Pancreas (tissue), 10 donors: ENCODE results near the gene GORAB. TPM values are rescaled to one million over a fixed set of nuclear protein-coding genes. Genes with fewer than 3 reads are reported as not detected.

Experiments
- ATAC-seq, 4 donors: fragments of 200-7000 bp; cut with Tn5 transposase; one replicate each; pipeline versions ENCODE4 v1.8.0 to v1.9.1; 2020; ENCODE audit warnings: mild to moderate bottlenecking in 4 of 4, moderate library complexity in 4 of 4
- DNase-seq, 6 donors: peaks; one replicate each; pipeline ENCODE4 v3.0.0-alpha.2; 2020
- FAIRE-seq: peaks from 2 replicates; lab custom pipeline; 2012; peaks lifted over from hg19 to GRCh38; lab: Jason Lieb, UNC
- H3K27ac ChIP-seq, 4 donors: fragments of 200-600 bp; sonication (generic); 1 replicate in 3 of 4; 2 replicates in 1 of 4; pipeline versions ENCODE4 v1.5.0 to v1.8.0; 2020
- H3K27me3 ChIP-seq, 4 donors: fragments of 200-600 bp; one replicate each; pipeline ENCODE4 v1.8.0; 2021
- H3K36me3 ChIP-seq, 3 donors: fragments of 200-600 bp; sonication (generic) in 1 of 3; one replicate each; pipeline versions ENCODE4 v1.5.0 to v1.8.0; 2020 to 2021
- H3K4me1 ChIP-seq, 3 donors: fragments of 200-600 bp; one replicate each; pipeline ENCODE4 v1.8.0; 2021
- H3K4me3 ChIP-seq, 4 donors: fragments of 200-600 bp; sonication (generic) in 2 of 4; one replicate each; pipeline versions ENCODE4 v1.5.0 to v1.8.0; 2020 to 2021
- H3K9me3 ChIP-seq, 4 donors: fragments of 200-600 bp; one replicate each; pipeline ENCODE4 v1.8.0; 2021
- WGBS, 2 donors: extraction: QIAGEN DNeasy Blood & Tissue Kit; methylation state at CpG; one replicate each; pipeline ENCODE4 v1.1.7; 2013; 5-methylcytosine and 5-hydroxymethylcytosine counted together
- intact Hi-C, 3 donors: fragments of 100-400 bp; cut with DNase I; formaldehyde crosslinking; loops; one replicate each; pipeline versions ENCODE4 v1.11.1 to v1.14.2; 2022
- polyA plus RNA-seq, 2 donors: library from polyadenylated mRNA; stranded (reverse); fragments of 200-250 nt; gene quantifications; one replicate each; pipeline ENCODE4 v1.2.3, GENCODE V29; 2013
- total RNA-seq, 6 donors: library from RNA; stranded (reverse); fragmentation: NEBNext Ultra II Directional in 4 of 6; extraction: Animal tissue kit (Norgen Biotek cat#: 25700) in 4 of 6; gene quantifications; one replicate each; pipeline versions ENCODE4 v1.2.1 to v1.2.4, GENCODE V29; 2021 to 2023
- TF ChIP-seq, protein P1 (sequence below), 4 donors: fragments of 200-600 bp; sonication (generic) in 3 of 4; IDR thresholded peaks; one replicate each; pipeline versions ENCODE4 v1.5.0 to v1.8.0; 2021; ENCODE audit warnings: antibody characterized with exemption in 4 of 4
- donor health status: healthy with polysubstance abuse.
- donor health status: DM: no; HTN: no; CAD: no; lungs with moderate emphysema.
- donor health status: DM: no; HTN: no; CAD: no.
- donor health status: control.
- donor health status: control.
- donor health status: Bipolar disorder and iron deficiency.
- donor health status: DM: yes; HTN: yes; CAD: no.
- donor health status: DM: no; HTN: no; CAD: no.
- donor health status: DM: no; HTN: no; CAD: no.
- donor health status: DM: yes; HTN: yes; CAD: no.

GORAB gene
- total and polyA plus RNA-seq, 8 donors = 4.5 to 17.3 (median 6.9) TPM

DNA sequence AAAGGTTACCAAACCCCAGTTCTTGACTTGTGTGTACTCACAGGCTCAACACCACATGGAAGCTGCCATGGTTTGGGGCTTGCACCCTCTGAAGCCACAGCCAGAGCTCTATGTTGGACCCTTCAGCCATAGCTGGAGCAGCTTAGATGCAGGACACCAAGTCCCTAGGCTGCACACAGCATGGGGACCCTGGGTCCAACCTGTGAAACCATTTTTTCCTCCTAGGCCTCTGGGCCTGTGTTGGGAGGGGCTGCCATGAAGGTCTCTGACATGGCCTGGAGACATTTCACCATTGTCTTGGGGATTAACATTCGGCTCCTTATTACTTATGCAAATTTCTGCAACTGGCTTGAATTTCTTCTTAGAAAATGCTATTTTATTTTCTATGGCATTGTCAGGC is 69.9 kb downstream of the GORAB start:
- Histone ChIP-seq H3K27me3 (no peaks in the 10 kb centered on the region), H3K36me3 (no peaks in the 10 kb centered on the region), H3K4me3 (no peak overlapping the region), H3K9me3 (no peaks in the 10 kb centered on the region), H3K27ac (no peak overlapping the region), H3K4me1 (no peaks in the 10 kb centered on the region)
- DNase-seq (no peak), ATAC-seq (no peak), FAIRE-seq (no peak)
- TF ChIP-seq, protein P1, sequence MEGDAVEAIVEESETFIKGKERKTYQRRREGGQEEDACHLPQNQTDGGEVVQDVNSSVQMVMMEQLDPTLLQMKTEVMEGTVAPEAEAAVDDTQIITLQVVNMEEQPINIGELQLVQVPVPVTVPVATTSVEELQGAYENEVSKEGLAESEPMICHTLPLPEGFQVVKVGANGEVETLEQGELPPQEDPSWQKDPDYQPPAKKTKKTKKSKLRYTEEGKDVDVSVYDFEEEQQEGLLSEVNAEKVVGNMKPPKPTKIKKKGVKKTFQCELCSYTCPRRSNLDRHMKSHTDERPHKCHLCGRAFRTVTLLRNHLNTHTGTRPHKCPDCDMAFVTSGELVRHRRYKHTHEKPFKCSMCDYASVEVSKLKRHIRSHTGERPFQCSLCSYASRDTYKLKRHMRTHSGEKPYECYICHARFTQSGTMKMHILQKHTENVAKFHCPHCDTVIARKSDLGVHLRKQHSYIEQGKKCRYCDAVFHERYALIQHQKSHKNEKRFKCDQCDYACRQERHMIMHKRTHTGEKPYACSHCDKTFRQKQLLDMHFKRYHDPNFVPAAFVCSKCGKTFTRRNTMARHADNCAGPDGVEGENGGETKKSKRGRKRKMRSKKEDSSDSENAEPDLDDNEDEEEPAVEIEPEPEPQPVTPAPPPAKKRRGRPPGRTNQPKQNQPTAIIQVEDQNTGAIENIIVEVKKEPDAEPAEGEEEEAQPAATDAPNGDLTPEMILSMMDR (IDR thresholded peaks at IDR 0.05) = no peak
- intact Hi-C loops = no loop called here
- WGBS, 2 donors = 38 to 52% methylated on average over 1 of the region's 1 CpG

Other genes starting within 250 kb of the GORAB start
- 10 to 100 TPM in 2 of 6 donors, 1 to 10 TPM in 4; 1.0 to 11.6 (median 2.3) TPM for gene PRRX1, start 132.0 kb downstream of the GORAB start, total RNA-seq
- gene PRRX1, start 132.0 kb downstream of the GORAB start, polyA plus RNA-seq = 1 to 10 TPM; 2.1 to 2.4 TPM